Frontal cortex (tissue), 4 donors: ENCODE results near the gene ABTB1. TPM values are rescaled to one million over a fixed set of nuclear protein-coding genes. Genes with fewer than 3 reads are reported as not detected.
A peak's percentile ranks its signal among the peaks of the same experiment; 100 is the strongest.

Experiments
- DNase-seq, 2 donors: peaks; one replicate each; pipeline ENCODE4 v3.0.0; 2012; ENCODE audit warnings: low spot score in 2 of 2
- FAIRE-seq: peaks from 2 replicates; lab custom pipeline; 2012; peaks lifted over from hg19 to GRCh38; lab: Jason Lieb, UNC
- total RNA-seq: library from RNA; depleted of rRNA; stranded (reverse); fragments of >200 nt; gene quantifications from one replicate; pipeline ENCODE4 v1.2.3, GENCODE V29; 2014
- donor health status: control.
- donor health status: control.
- donor health status: control.

Gene ABTB1
- total RNA-seq = 6.5 TPM

GRCh38 chr3:127672429-127673190 lies at the start of gene ABTB1:
Gene ABTB1 (plus strand): TSS chr3:127672952. CDS start chr3:127673026, 74 bp downstream.
- FAIRE-seq = no peak
- DNase-seq = peak; percentile 94

DNA sequence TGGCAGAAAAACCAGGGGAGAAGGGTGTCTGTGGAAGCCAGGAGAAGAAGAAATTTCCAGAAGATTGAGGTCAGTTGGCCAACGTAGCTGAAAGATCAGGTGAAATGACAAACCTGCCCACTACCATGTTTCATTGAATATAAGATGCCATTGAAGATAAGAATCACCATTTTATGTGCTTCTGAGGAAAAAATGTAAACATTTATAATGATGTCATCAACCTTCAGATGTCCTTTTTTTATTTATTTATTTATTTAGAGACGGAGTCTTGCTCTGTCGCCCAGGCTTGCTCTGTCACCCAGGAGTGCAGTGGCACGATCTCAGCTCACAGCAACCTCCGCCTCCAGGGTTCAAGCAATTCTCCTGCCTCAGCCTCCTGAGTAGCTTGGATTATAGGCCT lies 48.7 kb upstream of the ABTB1 start:
- DNase-seq = no peak
- no peak for FAIRE-seq

DNA sequence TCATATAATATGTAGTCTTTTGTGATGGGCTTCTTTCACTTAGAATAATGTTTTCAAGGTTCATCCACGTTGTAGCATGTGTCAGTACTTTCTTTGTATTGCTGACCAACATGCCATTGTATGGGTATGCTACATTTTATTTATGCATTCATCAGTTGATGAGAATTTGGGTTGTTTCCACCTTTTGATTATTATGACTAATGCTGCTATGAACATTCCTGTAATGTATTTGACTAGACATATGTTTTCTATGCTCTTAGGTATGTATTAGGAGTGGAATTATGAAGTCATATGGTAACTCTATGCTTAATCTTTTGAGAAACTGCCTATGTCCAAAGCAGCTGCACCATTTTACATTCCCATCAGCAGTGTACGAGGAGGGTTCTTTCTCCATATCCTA lies 46.9 kb upstream of the ABTB1 start:
- no peak for DNase-seq
- no peak for FAIRE-seq

DNA sequence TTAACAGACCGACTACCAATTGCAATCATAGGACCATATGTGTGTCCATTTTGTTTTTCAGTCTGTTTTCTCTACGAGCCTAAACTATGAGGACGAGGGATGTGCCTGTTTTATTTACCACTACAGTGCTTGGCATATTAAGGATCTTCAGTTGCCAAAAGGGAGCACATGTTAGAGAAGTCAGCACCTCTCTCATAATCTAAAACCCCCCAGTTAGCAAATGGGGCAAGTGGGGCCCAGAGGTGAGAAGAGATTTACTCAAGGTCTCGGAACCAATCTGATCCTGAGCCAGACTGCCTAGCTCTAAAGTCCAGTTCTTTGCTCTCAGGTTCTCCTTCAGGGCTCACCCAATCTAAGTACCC lies 44.3 kb upstream of the ABTB1 start:
- FAIRE-seq (no peak), DNase-seq (no peak)

DNA sequence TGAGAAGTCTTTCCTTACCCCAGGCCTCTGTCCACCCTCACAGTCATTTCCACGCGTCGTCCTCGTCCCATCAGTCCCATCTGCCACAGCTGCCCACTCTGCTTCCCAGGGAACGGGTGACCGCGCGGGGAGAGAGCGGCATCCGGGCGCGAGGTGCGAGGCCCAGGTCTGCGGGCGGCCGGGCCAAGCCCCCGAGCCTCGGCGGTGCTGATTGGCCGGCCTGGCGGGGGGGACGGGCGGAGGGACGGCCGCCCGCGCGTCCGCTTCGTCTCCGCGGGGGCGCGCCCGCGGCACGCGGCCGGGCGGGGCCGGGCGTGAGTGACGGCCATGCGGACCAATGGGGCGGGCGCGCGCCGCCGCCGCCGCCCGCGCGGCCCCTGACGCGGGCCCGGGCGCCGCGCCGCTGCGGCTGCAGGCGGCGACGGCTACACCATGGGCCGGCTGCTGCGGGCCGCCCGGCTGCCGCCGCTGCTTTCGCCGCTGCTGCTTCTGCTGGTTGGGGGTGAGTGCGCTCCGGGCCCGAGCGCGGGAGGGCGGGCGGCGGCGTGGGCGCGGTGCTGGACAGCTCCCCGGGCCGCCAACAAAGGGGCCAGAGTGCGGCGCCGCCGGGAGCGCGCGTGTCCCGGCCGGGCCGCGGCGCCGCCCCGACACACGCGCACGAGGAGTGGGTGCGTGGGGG lies 43.8 kb upstream of the ABTB1 start, which contains the start of gene PODXL2:
Gene PODXL2 (plus strand): TSS at position 398 of the 679 bp plus-strand sequence. CDS start 35 bp downstream, at position 433.
- DNase-seq = peak; percentile 90 to 91
- FAIRE-seq = no peak

DNA sequence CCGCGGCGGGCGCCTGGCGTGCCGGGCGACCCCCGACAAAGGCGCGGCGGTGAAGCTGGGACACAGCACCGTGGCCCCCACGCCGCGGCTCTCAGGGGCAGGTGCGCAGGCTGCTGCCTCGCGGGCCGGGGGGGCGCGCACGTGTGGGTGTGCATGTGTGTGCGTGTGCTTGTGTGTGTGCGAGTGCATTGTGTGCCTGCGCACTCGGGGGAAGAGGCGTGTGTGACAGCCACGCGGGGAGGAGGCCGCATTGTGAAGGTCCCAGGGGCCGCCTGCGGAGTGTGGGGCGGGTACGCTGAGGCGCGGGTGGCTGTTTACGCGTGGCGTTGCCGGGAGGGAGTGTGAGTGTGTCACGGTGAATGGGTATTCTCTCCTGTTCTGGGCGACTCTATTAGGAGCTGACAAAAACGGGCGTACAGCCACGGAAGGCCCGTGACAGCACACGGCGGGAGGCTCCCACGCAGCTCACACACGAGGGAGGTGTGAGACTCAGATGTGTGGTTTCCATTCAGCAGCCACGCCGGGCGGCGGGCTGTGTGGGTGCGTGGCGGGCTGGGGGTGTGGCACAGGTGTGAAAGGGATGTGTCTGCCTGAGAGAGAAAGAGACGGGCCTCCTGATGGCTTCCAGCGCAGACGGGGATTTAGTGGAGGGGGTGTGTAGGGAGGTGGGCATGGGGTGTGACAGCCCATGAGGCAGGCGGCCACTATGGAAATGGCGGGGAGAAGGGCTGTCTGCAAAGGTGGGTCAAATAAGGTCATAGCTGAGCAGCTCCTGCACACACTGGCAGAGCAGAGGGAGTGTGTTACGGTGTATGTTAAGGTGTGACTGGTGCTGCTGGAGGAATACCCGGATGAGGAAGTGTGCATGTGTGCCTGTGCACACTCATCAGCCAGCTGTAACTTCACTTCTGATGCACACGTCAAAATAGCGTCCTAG lies 43.0 kb upstream of the ABTB1 start:
- FAIRE-seq = no peak
- peak in 1 of 2 donors; percentile 49 for DNase-seq

GRCh38 chr3:127630811-127631714 lies 41.7 kb upstream of the ABTB1 start:
- FAIRE-seq (no peak), DNase-seq (no peak)

DNA sequence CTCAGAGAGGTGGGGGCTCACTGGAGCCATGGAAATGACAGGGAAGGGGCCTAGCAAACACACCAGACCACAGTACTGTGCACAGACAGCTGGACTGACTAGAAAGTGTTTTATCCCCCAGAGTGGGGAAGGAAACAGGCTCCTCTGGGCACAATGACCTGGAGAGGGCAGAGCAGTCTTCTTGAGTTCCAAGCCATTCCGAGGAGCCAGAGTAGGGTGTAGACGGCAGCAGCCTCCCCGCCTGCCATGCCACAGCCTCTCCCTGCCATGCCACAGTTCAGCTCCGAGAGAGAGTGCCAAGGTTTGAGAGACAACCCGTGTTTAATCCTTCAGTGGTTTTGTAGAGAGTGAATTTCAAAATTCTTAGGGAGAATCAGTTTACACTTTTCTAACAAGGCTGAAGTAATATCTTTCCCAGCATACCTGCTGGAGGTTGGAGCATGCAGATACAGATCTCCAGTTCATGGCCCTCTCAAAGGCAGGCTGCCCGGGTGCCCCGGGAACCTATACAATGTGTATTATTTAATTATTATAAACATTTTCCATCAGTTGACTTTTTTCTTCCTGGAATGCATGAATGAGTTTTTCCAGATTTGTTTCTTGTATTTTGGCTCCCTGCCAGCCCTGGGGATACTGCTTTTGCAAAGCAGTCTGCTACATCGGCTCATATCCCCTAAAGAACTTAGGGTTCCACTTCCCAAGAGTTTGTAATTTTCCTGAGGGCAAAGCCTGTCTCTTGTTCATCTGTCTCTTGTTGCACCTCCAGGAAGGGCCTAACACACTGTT lies 40.5 kb upstream of the ABTB1 start:
- DNase-seq (no peak), FAIRE-seq (no peak)

GRCh38 chr3:127634653-127635052 lies 38.1 kb upstream of the ABTB1 start:
- no peak for FAIRE-seq

GRCh38 chr3:127637546-127637945 lies 35.2 kb upstream of the ABTB1 start:
- no peak for DNase-seq
- no peak for FAIRE-seq

More at GRCh38 chr3:127634653-127635052, 38.1 kb upstream of the ABTB1 start:
- DNase-seq = no peak

- DNase-seq (no peak), FAIRE-seq (no peak)
Observed at GRCh38 chr3:127637971-127638370, 34.8 kb upstream of the ABTB1 start.

DNA sequence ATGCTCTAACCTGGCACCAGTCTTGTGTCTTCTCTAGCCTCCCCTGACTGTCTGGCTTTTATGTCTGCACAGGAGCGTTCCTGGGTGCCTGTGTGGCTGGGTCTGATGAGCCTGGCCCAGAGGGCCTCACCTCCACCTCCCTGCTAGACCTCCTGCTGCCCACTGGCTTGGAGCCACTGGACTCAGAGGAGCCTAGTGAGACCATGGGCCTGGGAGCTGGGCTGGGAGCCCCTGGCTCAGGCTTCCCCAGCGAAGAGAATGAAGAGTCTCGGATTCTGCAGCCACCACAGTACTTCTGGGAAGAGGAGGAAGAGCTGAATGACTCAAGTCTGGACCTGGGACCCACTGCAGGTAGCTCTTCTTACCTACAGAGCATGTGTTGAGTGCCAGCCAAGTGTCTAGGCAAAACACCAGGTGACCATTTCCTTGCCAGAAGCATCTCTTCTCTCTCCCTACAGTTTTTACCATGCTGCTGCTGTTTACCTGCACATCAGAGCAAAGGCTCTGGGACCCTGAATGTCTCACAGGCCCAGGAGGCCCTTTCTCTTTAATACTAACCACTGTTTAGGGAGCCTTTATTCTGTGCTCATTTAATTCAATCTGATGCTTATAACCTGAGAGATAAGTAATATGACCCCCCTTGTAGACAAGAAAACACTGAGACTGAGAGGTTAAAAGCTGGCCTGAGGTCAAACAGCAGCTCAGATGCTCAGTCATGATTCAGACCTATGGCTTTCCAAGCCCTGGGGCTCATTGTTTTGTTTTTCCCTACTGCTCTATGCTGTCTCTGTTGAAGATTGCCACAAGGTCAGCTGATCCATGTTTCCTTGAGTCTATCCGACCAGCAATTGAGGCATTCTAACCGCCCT lies 33.3 kb upstream of the ABTB1 start:
- FAIRE-seq (no peak), DNase-seq (no peak)

GRCh38 chr3:127640042-127640355 lies 32.8 kb upstream of the ABTB1 start:
- FAIRE-seq (no peak), DNase-seq (no peak)

GRCh38 chr3:127644641-127645370 lies 27.9 kb upstream of the ABTB1 start:
- no peak for FAIRE-seq
- no peak for DNase-seq

DNA sequence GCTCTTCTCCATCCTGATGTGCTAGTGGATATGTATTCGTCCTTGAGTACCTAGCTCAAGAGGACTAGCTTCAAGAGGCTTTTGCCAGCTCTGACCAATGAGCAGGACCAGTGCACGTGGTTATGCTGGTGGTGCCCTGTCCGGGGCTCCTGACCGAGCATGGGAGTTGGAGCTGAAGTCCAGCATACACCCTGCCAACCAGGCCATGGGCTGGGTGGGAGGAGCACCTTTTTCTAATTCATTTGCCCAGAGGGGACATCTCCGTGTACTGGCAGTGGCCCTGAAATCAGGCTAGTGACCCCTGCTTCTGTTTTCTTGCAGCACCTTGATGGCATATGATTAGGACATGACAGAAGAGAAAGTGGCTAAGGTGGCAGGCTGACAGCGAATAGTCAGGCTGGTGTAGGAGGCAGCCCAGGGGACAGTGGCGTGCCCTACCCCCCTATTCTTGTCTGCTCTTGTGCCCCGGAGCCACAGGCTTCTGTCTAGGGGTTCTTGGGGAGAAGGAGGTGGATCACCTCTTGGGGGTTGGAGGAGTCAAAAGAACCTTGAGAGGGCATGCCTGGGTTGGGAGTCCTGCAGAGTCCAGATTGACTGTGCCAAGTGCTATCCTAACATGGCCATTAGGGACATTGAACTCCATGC lies 27.3 kb upstream of the ABTB1 start:
- DNase-seq (no peak), FAIRE-seq (no peak)

DNA sequence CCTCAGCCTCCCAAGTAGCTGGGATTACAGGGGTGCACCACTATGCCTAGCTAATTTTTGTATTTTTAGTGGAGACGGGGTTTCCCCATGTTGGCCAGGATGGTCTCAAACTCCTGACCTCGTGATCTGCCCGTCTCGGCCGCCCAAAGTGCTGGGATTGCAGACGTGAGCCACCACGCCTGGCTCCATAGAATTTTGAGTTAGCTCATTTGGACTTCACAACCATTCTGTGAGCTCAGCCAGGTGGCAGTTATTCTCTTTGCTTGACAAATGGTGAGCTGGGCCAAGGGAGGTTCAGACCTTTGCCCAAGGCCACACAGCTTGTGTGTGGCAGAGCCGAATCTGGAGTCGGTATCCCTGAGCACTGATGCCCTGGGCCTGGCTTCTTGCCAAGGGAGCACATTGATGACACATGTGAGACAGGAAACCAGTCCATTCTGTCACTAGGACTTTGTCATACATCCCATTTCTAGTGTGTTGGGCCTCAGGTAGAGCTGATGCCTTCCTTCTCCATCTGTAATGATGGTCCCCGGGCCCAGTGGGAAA lies 26.2 kb upstream of the ABTB1 start:
- FAIRE-seq = no peak
- no peak for DNase-seq
